ENCODE data around the gene TSHZ2.

TSHZ2 gene

DNA sequence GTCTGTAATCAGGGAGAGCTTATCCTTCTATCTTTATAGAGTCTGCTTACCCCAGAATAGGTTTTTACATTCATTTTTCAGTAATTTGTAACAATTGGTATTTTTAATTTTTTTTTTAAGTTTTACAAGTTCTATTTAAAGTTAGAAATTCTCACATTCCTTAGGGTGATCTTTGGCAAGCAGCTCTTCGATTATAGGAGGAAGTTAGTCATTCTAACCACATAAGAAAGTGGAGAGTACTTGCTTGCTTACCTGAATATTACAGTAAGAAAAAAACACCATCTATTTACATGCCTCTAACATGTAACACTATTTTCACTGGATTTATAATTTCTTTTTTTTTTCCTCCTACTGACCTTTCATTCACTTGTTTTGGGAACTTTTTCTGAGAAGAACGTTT, 6.7 kb downstream of the TSHZ2 start:
- no peak for DNase-seq (ENCODE audit: extremely low spot score)
- ChIA-PET CTCF (no interaction called here), POLR2A (no interaction called here)
- TF ChIP-seq, protein P1, sequence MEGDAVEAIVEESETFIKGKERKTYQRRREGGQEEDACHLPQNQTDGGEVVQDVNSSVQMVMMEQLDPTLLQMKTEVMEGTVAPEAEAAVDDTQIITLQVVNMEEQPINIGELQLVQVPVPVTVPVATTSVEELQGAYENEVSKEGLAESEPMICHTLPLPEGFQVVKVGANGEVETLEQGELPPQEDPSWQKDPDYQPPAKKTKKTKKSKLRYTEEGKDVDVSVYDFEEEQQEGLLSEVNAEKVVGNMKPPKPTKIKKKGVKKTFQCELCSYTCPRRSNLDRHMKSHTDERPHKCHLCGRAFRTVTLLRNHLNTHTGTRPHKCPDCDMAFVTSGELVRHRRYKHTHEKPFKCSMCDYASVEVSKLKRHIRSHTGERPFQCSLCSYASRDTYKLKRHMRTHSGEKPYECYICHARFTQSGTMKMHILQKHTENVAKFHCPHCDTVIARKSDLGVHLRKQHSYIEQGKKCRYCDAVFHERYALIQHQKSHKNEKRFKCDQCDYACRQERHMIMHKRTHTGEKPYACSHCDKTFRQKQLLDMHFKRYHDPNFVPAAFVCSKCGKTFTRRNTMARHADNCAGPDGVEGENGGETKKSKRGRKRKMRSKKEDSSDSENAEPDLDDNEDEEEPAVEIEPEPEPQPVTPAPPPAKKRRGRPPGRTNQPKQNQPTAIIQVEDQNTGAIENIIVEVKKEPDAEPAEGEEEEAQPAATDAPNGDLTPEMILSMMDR (IDR thresholded peaks at IDR 0.05; ENCODE audit: control extremely low read depth, extremely low read depth, low read depth, missing control alignments), result no peak

DNA sequence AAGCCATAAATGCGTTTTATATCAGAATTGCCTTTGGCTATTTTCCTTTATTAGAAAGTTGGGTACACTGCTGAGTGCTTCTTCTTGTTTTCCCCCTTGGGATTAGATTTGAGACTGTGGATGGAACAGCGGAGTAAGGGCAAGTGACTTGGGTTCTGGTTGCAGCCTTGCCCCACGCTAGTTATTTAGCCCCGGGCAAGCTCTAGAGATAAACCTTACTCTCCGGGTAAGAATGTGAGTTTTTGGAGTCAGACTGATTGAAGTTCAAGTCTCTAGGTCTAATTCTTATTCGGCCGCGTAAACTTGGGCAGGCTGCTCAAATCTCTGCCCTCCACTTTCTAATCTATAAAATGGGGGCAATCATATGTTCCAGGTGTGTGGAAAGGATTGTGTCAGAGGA, 8.9 kb downstream of the TSHZ2 start:
- CTCF ChIA-PET, result no interaction called here
- DNase-seq (ENCODE audit: extremely low spot score), result no peak
- POLR2A ChIA-PET, result no interaction called here
- TF ChIP-seq, protein P1 (IDR thresholded peaks at IDR 0.05; ENCODE audit: control extremely low read depth, extremely low read depth, low read depth, missing control alignments), result no peak

DNA sequence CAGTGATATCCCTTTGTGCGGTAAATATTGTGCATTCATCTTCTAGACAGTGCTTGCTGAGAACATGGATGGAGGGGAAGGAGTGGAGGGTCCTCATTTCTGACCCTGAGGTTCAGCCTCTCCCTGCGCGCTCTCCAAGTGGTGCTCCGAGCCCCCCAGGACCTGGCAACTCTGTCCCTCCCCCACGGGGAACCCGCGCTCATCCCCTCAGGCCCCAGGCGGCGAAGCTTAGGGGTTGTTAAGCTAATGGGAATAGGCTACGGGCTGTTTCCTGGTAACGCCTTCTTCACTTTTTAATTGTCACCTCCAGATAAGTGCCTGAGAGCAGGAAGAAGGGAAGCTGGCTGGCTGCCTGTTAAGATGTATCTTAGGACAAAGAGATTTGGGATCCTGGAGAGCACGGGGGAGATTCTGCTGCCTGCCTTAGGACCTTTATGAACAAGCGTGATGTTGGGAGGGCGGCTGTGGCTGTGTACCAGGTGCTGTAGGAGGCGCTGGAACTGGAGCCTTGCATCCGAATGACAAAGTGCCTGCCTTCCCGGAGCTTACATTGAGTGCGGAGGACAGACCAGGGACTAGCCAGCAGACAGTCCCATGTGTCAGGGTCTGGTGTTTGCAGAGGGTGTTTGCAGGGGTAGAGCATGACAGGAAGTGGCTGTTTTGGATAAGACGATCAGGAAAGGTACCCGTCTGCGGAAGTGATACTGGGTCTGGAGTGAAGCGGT, 11.7 kb downstream of the TSHZ2 start:
- CTCF ChIA-PET, result no interaction called here
- DNase-seq (ENCODE audit: extremely low spot score), result no peak
- POLR2A ChIA-PET, result no interaction called here
- TF ChIP-seq, protein P1 (IDR thresholded peaks at IDR 0.05; ENCODE audit: control extremely low read depth, extremely low read depth, low read depth, missing control alignments), result no peak

DNA sequence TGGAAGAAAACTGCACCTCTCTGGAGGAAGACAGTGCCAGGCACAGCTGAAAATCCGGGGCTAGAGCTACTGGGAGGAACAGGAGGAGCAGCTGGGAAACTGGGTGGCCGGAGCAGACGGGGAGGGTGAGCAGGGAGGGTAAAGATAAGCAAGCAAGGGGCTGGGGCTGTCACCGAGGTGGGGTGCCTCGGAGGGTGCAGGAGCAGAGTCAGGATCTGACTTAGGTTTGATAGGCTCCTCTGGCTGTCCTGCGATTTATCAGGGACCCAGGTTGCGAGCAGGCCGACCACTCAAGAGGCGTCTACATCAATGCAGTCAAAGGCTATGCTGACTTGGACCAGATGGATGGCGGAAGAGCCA, 12.3 kb downstream of the TSHZ2 start:
- TF ChIP-seq, protein P1 (IDR thresholded peaks at IDR 0.05; ENCODE audit: control extremely low read depth, extremely low read depth, low read depth, missing control alignments), result no peak
- POLR2A ChIA-PET, result no interaction called here
- DNase-seq (ENCODE audit: extremely low spot score), result no peak
- CTCF ChIA-PET, result no interaction called here

DNA sequence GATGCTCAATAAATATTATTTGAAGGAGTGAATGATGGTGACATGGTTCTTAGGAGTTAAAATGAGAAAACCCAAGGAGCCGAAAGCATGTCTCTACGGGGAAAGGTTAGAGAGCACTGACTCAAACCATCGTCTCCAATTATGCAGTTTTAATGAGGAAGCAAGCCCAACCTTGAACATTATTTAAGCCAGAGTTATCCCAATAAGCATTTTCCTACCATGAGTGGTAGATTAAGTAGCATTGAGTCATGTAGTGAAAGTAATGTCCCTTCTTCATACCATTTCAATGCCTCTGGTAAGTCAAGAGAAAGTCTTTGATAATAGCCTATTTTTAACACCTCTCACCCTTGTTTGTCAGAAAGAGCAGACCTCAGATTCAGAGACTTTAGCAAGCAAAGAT, 13.5 kb downstream of the TSHZ2 start:
- TF ChIP-seq, protein P1 (IDR thresholded peaks at IDR 0.05; ENCODE audit: control extremely low read depth, extremely low read depth, low read depth, missing control alignments), result no peak
- CTCF ChIA-PET, result no interaction called here
- POLR2A ChIA-PET, result no interaction called here
- no peak for DNase-seq (ENCODE audit: extremely low spot score)

DNA sequence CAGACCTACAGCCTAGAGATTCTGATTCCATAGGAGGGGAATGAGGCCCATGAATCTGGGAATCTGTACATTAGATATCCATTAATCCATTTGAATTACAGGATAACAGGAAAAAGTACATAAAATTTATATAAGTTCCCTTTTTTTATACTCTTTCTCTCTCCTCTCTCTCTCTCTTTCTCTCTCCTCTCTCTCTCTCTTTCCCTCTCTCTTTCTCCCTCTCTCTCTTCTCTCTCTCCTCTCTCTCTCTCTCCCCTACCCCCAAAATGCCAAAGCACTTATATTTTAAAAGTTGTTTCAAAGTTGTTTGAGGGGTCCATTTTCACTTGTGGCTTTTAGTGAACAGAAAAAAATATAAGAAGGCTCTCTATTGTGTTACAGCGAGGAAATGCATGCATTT, 15.1 kb downstream of the TSHZ2 start:
- POLR2A ChIA-PET, result no interaction called here
- TF ChIP-seq, protein P1 (IDR thresholded peaks at IDR 0.05; ENCODE audit: control extremely low read depth, extremely low read depth, low read depth, missing control alignments), result no peak
- no peak for DNase-seq (ENCODE audit: extremely low spot score)
- CTCF ChIA-PET, result no interaction called here
